RWPE2 (cell line): ENCODE measurements around the gene REG1A.

ENCODE experiments used
- ATAC-seq: fragments of 200-7000 bp; cut with Tn5 transposase; 3 replicates; pipeline ENCODE4 v1.9.1; 2021; ENCODE audit warnings: low read depth
- DNase-seq: peaks from one replicate; pipeline ENCODE4 v3.0.0-alpha.2; 2020; ENCODE audit warnings: low spot score
- H3K27ac ChIP-seq: fragments of 450-650 bp; 2 replicates; pipeline ENCODE4 v1.5.1; 2017; ENCODE audit warnings: mild to moderate bottlenecking; ENCODE audit not compliant: poor library complexity, severe bottlenecking
- H3K27me3 ChIP-seq: fragments of 250-450 bp; sonication (Bioruptor Pico); 2 replicates; pipeline ENCODE4 v1.5.1; 2021; ENCODE audit warnings: mild to moderate bottlenecking, moderate library complexity; ENCODE audit not compliant: insufficient read depth, poor library complexity, severe bottlenecking
- H3K36me3 ChIP-seq: fragments of 250-450 bp; sonication (Bioruptor Pico); 2 replicates; pipeline ENCODE4 v1.5.1; 2020; ENCODE audit warnings: low read depth, mild to moderate bottlenecking, moderate library complexity
- H3K4me1 ChIP-seq: fragments of 250-450 bp; sonication (Bioruptor Pico); 2 replicates; pipeline ENCODE4 v1.5.1; 2021; ENCODE audit warnings: mild to moderate bottlenecking, moderate library complexity; ENCODE audit not compliant: insufficient read depth, poor library complexity, severe bottlenecking
- H3K4me3 ChIP-seq: fragments of 250-450 bp; sonication (Bioruptor Pico); 2 replicates; pipeline ENCODE4 v1.5.1; 2021; ENCODE audit warnings: mild to moderate bottlenecking, moderate library complexity; ENCODE audit not compliant: severe bottlenecking
- H3K9me3 ChIP-seq: fragments of 250-450 bp; sonication (Bioruptor Pico); 2 replicates; pipeline ENCODE4 v1.5.1; 2021; ENCODE audit warnings: mild to moderate bottlenecking, moderate library complexity; ENCODE audit not compliant: severe bottlenecking
- CTCF ChIP-seq: fragments of 450-650 bp; IDR thresholded peaks from one replicate; pipeline ENCODE4 v1.5.1; 2017; ENCODE audit warnings: mild to moderate bottlenecking, moderate library complexity; ENCODE audit not compliant: poor library complexity, severe bottlenecking

Gene REG1A

GRCh38 chr2:79097843-79098242, 22.4 kb upstream of the REG1A start:
- Histone ChIP-seq H3K27ac (no peak overlapping the region), H3K36me3 (no peaks in the 10 kb centered on the region), H3K4me3 (no peak overlapping the region), H3K4me1 (no peaks in the 10 kb centered on the region), H3K27me3 (no peaks in the 10 kb centered on the region), H3K9me3 (no peaks in the 10 kb centered on the region)
- no peak for TF ChIP-seq CTCF
- no peak for DNase-seq
- no peak for ATAC-seq

GRCh38 chr2:79099140-79099686, 21.1 kb upstream of the REG1A start:
- no peak for DNase-seq
- Histone ChIP-seq H3K27ac (no peak overlapping the region), H3K4me3 (no peak overlapping the region), H3K9me3 (no peaks in the 10 kb centered on the region), H3K36me3 (no peaks in the 10 kb centered on the region), H3K4me1 (no peaks in the 10 kb centered on the region), H3K27me3 (no peaks in the 10 kb centered on the region)
- ATAC-seq = no peak
- no peak for TF ChIP-seq CTCF

- Histone ChIP-seq H3K27ac (no peak overlapping the region), H3K27me3 (no peaks in the 10 kb centered on the region), H3K36me3 (no peaks in the 10 kb centered on the region), H3K4me1 (no peaks in the 10 kb centered on the region), H3K4me3 (no peak overlapping the region), H3K9me3 (no peaks in the 10 kb centered on the region)
- DNase-seq (no peak), ATAC-seq (no peak)
- TF ChIP-seq CTCF = no peak
Observed at GRCh38 chr2:79100285-79100684, 20.0 kb upstream of the REG1A start.

GRCh38 chr2:79101024-79101423, 19.3 kb upstream of the REG1A start:
- DNase-seq = no peak
- H3K9me3 ChIP-seq = no peaks in the 10 kb centered on the region
- ATAC-seq = no peak
- H3K4me3 ChIP-seq = no peak overlapping the region
- no peak for TF ChIP-seq CTCF
- no peak overlapping the region for H3K27ac ChIP-seq
- no peaks in the 10 kb centered on the region for H3K36me3 ChIP-seq
- no peaks in the 10 kb centered on the region for H3K4me1 ChIP-seq
- H3K27me3 ChIP-seq = no peaks in the 10 kb centered on the region

- TF ChIP-seq CTCF = no peak
- no peak for ATAC-seq
- Histone ChIP-seq H3K27me3 (no peaks in the 10 kb centered on the region), H3K9me3 (no peaks in the 10 kb centered on the region), H3K4me3 (no peak overlapping the region), H3K36me3 (no peaks in the 10 kb centered on the region), H3K4me1 (no peaks in the 10 kb centered on the region), H3K27ac (no peak overlapping the region)
- DNase-seq = no peak
Observed at GRCh38 chr2:79103214-79103613, 17.1 kb upstream of the REG1A start.
